Choroid plexus epithelial cell (primary cell): ENCODE measurements around the gene ZFYVE28.

Experiments used
- DNase-seq: peaks from one replicate; pipeline ENCODE4 v3.0.0-alpha.2; 2010; ENCODE audit warnings: low read depth
- H3K4me3 ChIP-seq: 2 replicates; pipeline ENCODE4 v1.5.1; 2011; ENCODE audit warnings: low read depth, mild to moderate bottlenecking, control low read depth, low read length, moderate library complexity
- TF ChIP-seq, protein P1 (sequence below): conservative IDR thresholded peaks from 2 replicates; pipeline ENCODE4 v1.5.1; 2011; ENCODE audit warnings: low read depth, mild to moderate bottlenecking, control low read depth, inconsistent platforms, low read length, moderate library complexity

Gene ZFYVE28

DNA sequence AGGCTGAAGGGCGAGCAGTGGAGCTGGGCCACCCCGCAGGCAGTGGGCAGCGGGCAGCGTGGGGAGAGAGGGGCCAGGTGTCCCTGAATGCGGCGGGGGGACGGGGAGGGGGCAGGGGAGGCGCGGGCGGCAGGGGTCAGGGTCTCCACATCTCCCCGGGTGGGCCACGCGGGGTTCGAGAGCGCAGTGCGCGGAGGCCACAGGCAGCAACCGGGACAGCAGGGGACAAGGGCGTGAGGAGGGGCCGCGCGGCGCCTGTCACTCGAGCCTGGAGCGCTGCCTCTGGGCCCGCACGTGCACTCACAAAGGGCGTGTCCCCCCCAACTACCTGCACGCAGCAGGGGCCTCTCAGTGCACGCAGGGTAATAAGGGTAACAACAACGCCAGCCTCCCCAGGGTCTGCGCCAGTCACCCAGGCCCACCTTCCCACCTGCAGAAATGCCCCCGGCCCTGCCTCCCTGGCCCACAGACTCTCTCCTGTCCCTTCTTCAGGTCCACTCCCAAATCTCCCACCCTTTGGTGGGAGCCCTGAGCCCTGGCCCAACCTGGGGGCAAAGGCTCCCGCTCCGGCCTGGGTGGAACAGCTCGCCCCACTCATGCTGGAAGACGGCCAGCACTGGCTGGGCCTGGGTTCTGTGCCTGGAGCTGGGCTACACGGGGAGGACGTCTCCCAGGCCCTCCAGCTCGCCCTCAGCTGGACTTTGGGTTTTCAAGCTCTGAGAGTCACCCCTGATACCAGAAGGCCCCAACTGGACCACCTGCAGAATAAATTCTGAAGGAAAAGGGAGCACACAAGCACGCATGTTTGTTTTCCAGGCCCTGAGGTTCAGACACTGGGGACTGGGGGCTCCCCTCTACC is 53.2 kb downstream of the ZFYVE28 start:
- TF ChIP-seq, protein P1, sequence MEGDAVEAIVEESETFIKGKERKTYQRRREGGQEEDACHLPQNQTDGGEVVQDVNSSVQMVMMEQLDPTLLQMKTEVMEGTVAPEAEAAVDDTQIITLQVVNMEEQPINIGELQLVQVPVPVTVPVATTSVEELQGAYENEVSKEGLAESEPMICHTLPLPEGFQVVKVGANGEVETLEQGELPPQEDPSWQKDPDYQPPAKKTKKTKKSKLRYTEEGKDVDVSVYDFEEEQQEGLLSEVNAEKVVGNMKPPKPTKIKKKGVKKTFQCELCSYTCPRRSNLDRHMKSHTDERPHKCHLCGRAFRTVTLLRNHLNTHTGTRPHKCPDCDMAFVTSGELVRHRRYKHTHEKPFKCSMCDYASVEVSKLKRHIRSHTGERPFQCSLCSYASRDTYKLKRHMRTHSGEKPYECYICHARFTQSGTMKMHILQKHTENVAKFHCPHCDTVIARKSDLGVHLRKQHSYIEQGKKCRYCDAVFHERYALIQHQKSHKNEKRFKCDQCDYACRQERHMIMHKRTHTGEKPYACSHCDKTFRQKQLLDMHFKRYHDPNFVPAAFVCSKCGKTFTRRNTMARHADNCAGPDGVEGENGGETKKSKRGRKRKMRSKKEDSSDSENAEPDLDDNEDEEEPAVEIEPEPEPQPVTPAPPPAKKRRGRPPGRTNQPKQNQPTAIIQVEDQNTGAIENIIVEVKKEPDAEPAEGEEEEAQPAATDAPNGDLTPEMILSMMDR, result no peak
- DNase-seq, result no peak
- peak overlapping the region; percentile 56 for H3K4me3 ChIP-seq

GRCh38 chr4:2364654-2365053 is 53.8 kb downstream of the ZFYVE28 start:
- TF ChIP-seq, protein P1, result no peak
- DNase-seq, result peak; percentile 36
- H3K4me3 ChIP-seq, result peak overlapping the region; percentile 56

DNA sequence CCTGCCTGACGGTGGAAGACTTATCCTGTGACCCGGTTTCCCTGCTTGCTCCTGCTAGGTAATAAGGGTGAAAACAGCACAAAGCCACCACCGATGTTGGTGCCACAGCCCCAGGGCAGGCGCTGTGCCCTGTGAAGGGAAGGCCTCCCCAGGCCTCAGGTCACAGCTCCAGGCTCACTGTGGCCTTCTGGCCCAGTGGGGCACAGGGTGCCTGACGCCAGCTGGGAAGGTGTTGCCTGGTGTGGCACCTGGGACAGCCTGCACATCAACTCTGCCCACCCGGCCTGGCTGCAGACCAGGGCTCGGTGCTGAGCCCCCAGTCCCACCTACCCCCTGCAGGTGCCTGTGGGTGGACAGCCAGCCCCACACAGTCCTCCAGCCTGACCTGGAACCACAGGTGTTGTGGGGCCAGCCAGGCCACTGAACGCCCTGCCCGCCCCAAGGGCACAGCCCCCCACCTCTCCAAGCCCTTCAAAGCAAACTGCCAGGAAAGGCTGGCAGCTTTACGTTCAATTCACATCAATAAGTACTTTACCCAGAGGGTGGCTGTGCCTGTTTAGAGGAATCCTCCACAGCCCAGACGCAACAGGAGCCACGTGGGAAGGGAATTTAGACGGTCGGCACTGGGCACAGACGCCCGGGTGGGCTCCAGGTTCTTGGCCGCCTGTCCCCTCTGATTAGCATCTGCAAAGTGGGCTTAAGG is 54.3 kb downstream of the ZFYVE28 start:
- TF ChIP-seq, protein P1, result no peak
- DNase-seq, result no peak
- peak overlapping the region; percentile 56 for H3K4me3 ChIP-seq

DNA sequence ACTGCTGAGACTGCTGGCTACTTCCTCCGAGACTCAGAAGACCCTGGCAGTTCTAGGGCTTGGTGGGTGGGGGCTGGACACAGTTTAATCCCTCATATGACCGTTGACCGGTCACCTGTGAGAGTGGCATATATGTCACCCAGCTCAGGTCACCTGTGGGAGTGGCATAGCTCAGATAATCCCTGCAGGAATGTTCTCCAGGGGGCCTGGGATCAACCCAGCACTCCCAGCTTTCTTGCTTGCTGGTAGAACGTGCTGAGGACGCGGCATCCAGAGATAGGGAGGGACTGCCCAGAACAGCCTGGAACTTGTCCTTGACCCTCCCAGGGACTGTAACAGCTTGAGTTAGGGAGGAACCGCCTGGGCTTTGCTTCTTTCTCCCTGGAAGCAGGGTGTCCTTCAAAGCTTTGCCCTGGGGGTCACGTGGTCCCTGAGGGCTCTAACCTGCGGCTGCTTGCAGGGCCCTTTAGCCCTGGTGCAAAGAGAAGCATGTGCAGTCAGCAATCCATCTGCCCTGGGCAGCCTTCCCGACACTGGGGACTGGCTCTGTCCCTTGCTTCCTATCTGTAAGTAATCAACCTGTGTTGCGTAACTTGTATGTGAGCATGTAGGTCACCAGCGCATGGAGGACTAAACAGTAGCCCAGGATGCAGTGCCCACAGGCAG is 55.3 kb downstream of the ZFYVE28 start:
- DNase-seq, result no peak
- TF ChIP-seq, protein P1, result no peak
- no peak overlapping the region for H3K4me3 ChIP-seq

GRCh38 chr4:2362266-2363055 is 56.0 kb downstream of the ZFYVE28 start:
- DNase-seq, result no peak
- TF ChIP-seq, protein P1, result no peak
- H3K4me3 ChIP-seq, result no peak overlapping the region
